Measurements from ENCODE around the gene CHCHD10. TPM values are rescaled to one million over a fixed set of nuclear protein-coding genes. Genes with fewer than 3 reads are reported as not detected.

The CHCHD10 gene
- total and polyA plus RNA-seq, 4 donors = 13.4 to 784 (median 139) TPM

GRCh38 chr22:23752090-23752691, 15.6 kb downstream of the CHCHD10 start:
- peaks cover 0 to 10% (median 2%) of the 10 kb centered on the region in 4 donors for H3K4me1 ChIP-seq (ENCODE audit: control insufficient read depth in 4 of 4, insufficient read depth in 4 of 4, low read length in 3 of 4)
- no peak overlapping the region for H3K4me3 ChIP-seq (ENCODE audit: low read depth in 1 of 3, low read length in 3 of 3)
- no peak overlapping the region for H3K9ac ChIP-seq (ENCODE audit: low read depth in 1 of 2, low read length in 2 of 2)
- no peaks in the 10 kb centered on the region for H3K27me3 ChIP-seq (ENCODE audit: control insufficient read depth in 4 of 4, insufficient read depth in 4 of 4, low read length in 3 of 4)
- H3K27ac ChIP-seq (ENCODE audit: low read depth in 1 of 2, low read length in 2 of 2) = no peak overlapping the region
- WGBS = 91% methylated on average over 9 of the region's 9 CpGs
- DNase-seq (ENCODE audit: low spot score) = no peak
- TF ChIP-seq GABPA (IDR thresholded peaks at IDR 0.05 in 1 of 2, conservative IDR thresholded peaks at IDR 0.05 in 1 of 2) (no peak), ATF3 (IDR thresholded peaks at IDR 0.05) (no peak), HNF4A (conservative IDR thresholded peaks at IDR 0.05) (no peak), TAF1 (conservative IDR thresholded peaks at IDR 0.05) (no peak), FOXA1 (IDR thresholded peaks at IDR 0.05) (no peak), SP1 (IDR thresholded peaks at IDR 0.05) (no peak), RAD21 (IDR thresholded peaks at IDR 0.05) (no peak), YY1 (IDR thresholded peaks at IDR 0.05) (no peak), RXRA (IDR thresholded peaks at IDR 0.05) (no peak), HNF4G (IDR thresholded peaks at IDR 0.05) (no peak), JUND (IDR thresholded peaks at IDR 0.05) (no peak), EGR1 (IDR thresholded peaks at IDR 0.05; ENCODE audit: low read depth in 2 of 2) (no peak), CTCF (IDR thresholded peaks at IDR 0.05; ENCODE audit: low read depth, low read length, missing input control) (no peak), NR2F2 (IDR thresholded peaks at IDR 0.05) (no peak), REST (IDR thresholded peaks at IDR 0.05) (no peak)
- H3K9me3 ChIP-seq (ENCODE audit: control insufficient read depth in 4 of 4, low read length in 3 of 4) = no peaks in the 10 kb centered on the region
- H3K36me3 ChIP-seq (ENCODE audit: control insufficient read depth in 4 of 4, insufficient read depth in 3 of 4, low read depth in 1 of 4, low read length in 3 of 4) = no peaks in the 10 kb centered on the region

GRCh38 chr22:23751441-23751996, 16.3 kb downstream of the CHCHD10 start:
- DNase-seq (ENCODE audit: low spot score) = no peak
- H3K9ac ChIP-seq (ENCODE audit: low read depth in 1 of 2, low read length in 2 of 2) = peak overlapping the region; percentile 32 to 77
- WGBS = 20% methylated on average over 22 of the region's 22 CpGs
- TF ChIP-seq HNF4A (conservative IDR thresholded peaks at IDR 0.05) = no peak
- TF ChIP-seq FOXA2 (IDR thresholded peaks at IDR 0.05) = no peak
- no peak for TF ChIP-seq GABPA (IDR thresholded peaks at IDR 0.05 in 1 of 2, conservative IDR thresholded peaks at IDR 0.05 in 1 of 2)
- no peak for TF ChIP-seq SP1 (IDR thresholded peaks at IDR 0.05)
- peak; percentile 35 for TF ChIP-seq YY1 (IDR thresholded peaks at IDR 0.05)
- peak overlapping the region; percentile 72 to 84 (median 82) for H3K4me3 ChIP-seq (ENCODE audit: low read depth in 1 of 3, low read length in 3 of 3)
- H3K36me3 ChIP-seq (ENCODE audit: control insufficient read depth in 4 of 4, insufficient read depth in 3 of 4, low read depth in 1 of 4, low read length in 3 of 4) = no peaks in the 10 kb centered on the region
- H3K27me3 ChIP-seq (ENCODE audit: control insufficient read depth in 4 of 4, insufficient read depth in 4 of 4, low read length in 3 of 4) = no peaks in the 10 kb centered on the region
- peaks cover 0 to 10% (median 2%) of the 10 kb centered on the region in 4 donors for H3K4me1 ChIP-seq (ENCODE audit: control insufficient read depth in 4 of 4, insufficient read depth in 4 of 4, low read length in 3 of 4)
- H3K9me3 ChIP-seq (ENCODE audit: control insufficient read depth in 4 of 4, low read length in 3 of 4) = no peaks in the 10 kb centered on the region
- H3K27ac ChIP-seq (ENCODE audit: low read depth in 1 of 2, low read length in 2 of 2) = peak overlapping the region; percentile 72 to 80
